Smooth muscle cell (in vitro differentiated cells): Measurements from ENCODE around the gene EDIL3. TPM values are rescaled to one million over a fixed set of nuclear protein-coding genes. Genes with fewer than 3 reads are reported as not detected.

ENCODE experiments used
- DNase-seq: peaks from one replicate; lab custom pipeline; 2025; ENCODE audit not compliant: unreplicated experiment; lab: John Stamatoyannopoulos, UW
- H2AFZ ChIP-seq: fragments of 200-600 bp; sonication (generic); 2 replicates; pipeline ENCODE4 v1.6.0; 2016; ENCODE audit warnings: antibody characterized with exemption, low read depth, mild to moderate bottlenecking
- H3F3A ChIP-seq: fragments of 200-600 bp; sonication (generic); 2 replicates; pipeline ENCODE4 v1.6.0; 2017; ENCODE audit warnings: antibody characterized with exemption, low read depth
- H3K27ac ChIP-seq: fragments of 200-600 bp; sonication (generic); 2 replicates; pipeline ENCODE4 v1.5.1; 2016; ENCODE audit warnings: low read depth, mild to moderate bottlenecking
- H3K27me3 ChIP-seq: fragments of 200-600 bp; sonication (generic); 2 replicates; pipeline ENCODE4 v1.6.1; 2016; ENCODE audit warnings: low read depth, mild to moderate bottlenecking
- H3K36me3 ChIP-seq: fragments of 200-600 bp; sonication (generic); 2 replicates; pipeline ENCODE4 v1.5.1; 2016; ENCODE audit warnings: low read depth
- H3K4me1 ChIP-seq: fragments of 200-600 bp; sonication (generic); 2 replicates; pipeline ENCODE4 v1.5.1; 2016; ENCODE audit warnings: low read depth
- H3K4me2 ChIP-seq: fragments of 200-600 bp; sonication (generic); 2 replicates; pipeline ENCODE4 v1.6.0; 2016; ENCODE audit warnings: mild to moderate bottlenecking
- H3K4me3 ChIP-seq: fragments of 200-600 bp; sonication (generic); 2 replicates; pipeline ENCODE4 v1.5.1; 2016; ENCODE audit warnings: mild to moderate bottlenecking
- H3K79me2 ChIP-seq: fragments of 200-600 bp; sonication (generic); 2 replicates; pipeline ENCODE4 v1.6.0; 2016; ENCODE audit warnings: low read depth, mild to moderate bottlenecking
- H3K9ac ChIP-seq: fragments of 200-600 bp; sonication (generic); 2 replicates; pipeline ENCODE4 v1.6.0; 2016; ENCODE audit warnings: low read depth
- H3K9me3 ChIP-seq: fragments of 200-600 bp; sonication (generic); replicated peaks from 2 replicates; pipeline ENCODE4 v1.5.1; 2016; ENCODE audit warnings: low read depth
- H4K20me1 ChIP-seq: fragments of 200-600 bp; sonication (generic); 2 replicates; pipeline ENCODE4 v1.6.0; 2016; ENCODE audit warnings: low read depth
- WGBS: methylation state at CpG from one replicate; pipeline ENCODE4 v1.1.7; 2016; ENCODE audit warnings: low lambda C conversion rate; 5-methylcytosine and 5-hydroxymethylcytosine counted together
- polyA plus RNA-seq: library from polyadenylated mRNA; unstranded; fragments of >200 nt; fragmentation: Nextera tagmentation; extraction: Ambion mirVana; gene quantifications from 2 replicates; pipeline ENCODE4 v1.2.1, GENCODE V29; 2016
- total RNA-seq: library from RNA; depleted of rRNA; stranded (reverse); fragments of >200 nt; gene quantifications from 2 replicates; pipeline ENCODE4 v1.2.3, GENCODE V29; 2014
- TF ChIP-seq, protein P1 (sequence below): fragments of 200-600 bp; sonication (generic); IDR thresholded peaks from 2 replicates; pipeline ENCODE4 v1.5.1; 2017; ENCODE audit warnings: borderline replicate concordance, mild to moderate bottlenecking, antibody characterized with exemption; ENCODE audit not compliant: insufficient read depth, poor library complexity, severe bottlenecking

The EDIL3 gene
- total and polyA plus RNA-seq, 2 experiments from 2014 or later, result 98.4 to 119 TPM

DNA sequence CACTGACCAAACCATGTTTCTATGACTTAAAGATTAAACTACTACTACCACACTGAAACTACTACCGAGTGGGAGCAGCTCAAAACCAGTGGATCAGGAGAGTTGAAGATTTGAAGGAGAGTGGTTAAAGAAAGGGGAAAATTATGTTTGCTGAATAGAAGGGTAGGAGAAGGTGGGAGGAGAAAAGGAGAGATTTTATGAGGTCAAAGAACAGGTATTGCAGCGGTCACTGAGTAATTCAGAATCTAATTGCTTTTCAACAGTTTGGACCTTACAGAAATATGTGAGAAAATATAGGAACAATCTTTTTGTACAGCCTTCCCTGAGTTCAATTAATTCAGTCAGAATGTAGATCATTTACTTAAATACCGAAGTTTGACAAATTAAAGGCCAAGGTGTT lies 24.6 kb downstream of the EDIL3 start:
- H2AFZ ChIP-seq, result no peak overlapping the region
- H3K79me2 ChIP-seq, result peaks cover 30% of the 10 kb centered on the region
- no peaks in the 10 kb centered on the region for H3K27me3 ChIP-seq
- DNase-seq, result no peak
- no peaks in the 10 kb centered on the region for H3K9me3 ChIP-seq
- no peak overlapping the region for H3K9ac ChIP-seq
- 92% methylated on average over 3 of the region's 3 CpGs for WGBS
- TF ChIP-seq, protein P1, sequence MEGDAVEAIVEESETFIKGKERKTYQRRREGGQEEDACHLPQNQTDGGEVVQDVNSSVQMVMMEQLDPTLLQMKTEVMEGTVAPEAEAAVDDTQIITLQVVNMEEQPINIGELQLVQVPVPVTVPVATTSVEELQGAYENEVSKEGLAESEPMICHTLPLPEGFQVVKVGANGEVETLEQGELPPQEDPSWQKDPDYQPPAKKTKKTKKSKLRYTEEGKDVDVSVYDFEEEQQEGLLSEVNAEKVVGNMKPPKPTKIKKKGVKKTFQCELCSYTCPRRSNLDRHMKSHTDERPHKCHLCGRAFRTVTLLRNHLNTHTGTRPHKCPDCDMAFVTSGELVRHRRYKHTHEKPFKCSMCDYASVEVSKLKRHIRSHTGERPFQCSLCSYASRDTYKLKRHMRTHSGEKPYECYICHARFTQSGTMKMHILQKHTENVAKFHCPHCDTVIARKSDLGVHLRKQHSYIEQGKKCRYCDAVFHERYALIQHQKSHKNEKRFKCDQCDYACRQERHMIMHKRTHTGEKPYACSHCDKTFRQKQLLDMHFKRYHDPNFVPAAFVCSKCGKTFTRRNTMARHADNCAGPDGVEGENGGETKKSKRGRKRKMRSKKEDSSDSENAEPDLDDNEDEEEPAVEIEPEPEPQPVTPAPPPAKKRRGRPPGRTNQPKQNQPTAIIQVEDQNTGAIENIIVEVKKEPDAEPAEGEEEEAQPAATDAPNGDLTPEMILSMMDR, result no peak
- H3F3A ChIP-seq, result no peaks in the 10 kb centered on the region
- no peak overlapping the region for H3K27ac ChIP-seq
- no peaks in the 10 kb centered on the region for H3K36me3 ChIP-seq
- H3K4me3 ChIP-seq, result no peak overlapping the region
- H4K20me1 ChIP-seq, result no peaks in the 10 kb centered on the region
- H3K4me1 ChIP-seq, result no peaks in the 10 kb centered on the region
- no peak overlapping the region for H3K4me2 ChIP-seq

DNA sequence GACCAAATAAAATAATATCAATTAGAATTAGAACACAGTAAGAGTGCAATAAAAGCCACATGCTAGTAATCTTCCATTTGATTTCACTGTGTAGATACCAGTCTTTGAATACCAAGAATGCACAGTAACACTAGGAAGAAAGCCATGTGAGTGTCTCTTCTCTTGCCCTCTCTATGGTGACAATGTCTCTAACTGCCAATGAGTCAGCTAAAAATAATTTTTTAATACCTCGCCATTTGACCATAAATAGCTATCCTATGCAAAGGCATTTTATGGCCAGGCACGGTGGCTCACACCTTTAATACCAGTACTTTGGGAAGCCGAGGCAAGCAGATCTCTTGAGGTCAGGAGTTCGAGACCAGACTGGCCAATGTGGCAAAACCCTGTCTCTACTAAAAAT lies 30.6 kb downstream of the EDIL3 start:
- Histone ChIP-seq H3K4me3 (no peak overlapping the region), H3K9ac (no peak overlapping the region), H3K27ac (no peak overlapping the region), H2AFZ (no peak overlapping the region), H4K20me1 (peaks cover 12% of the 10 kb centered on the region), H3K36me3 (no peaks in the 10 kb centered on the region), H3K27me3 (no peaks in the 10 kb centered on the region), H3K4me1 (no peaks in the 10 kb centered on the region), H3K79me2 (peaks cover 23% of the 10 kb centered on the region), H3F3A (no peaks in the 10 kb centered on the region), H3K4me2 (no peak overlapping the region), H3K9me3 (no peaks in the 10 kb centered on the region)
- DNase-seq, result no peak
- WGBS, result 65% methylated on average over 4 of the region's 4 CpGs
- TF ChIP-seq, protein P1, result no peak

DNA sequence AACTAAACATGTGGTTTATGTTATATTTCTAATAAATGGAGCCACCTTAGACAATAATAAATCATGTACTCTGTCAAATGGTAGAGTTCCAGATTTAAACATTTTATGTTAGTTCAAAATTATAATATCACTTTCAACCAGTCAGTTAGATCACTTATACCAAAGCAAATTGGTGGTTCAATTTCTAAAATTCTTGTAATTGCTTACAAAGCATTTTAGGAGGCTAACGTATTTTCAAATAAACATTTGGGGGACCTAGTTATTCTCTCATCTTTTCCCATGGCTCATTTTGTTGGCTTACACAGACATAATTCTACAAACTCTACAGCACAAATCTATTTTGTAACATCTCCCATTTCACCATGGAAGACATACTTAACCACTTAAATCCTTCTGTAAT lies 39.9 kb downstream of the EDIL3 start:
- no peak overlapping the region for H3K9ac ChIP-seq
- DNase-seq, result no peak
- TF ChIP-seq, protein P1, result no peak
- H3F3A ChIP-seq, result no peaks in the 10 kb centered on the region
- no peaks in the 10 kb centered on the region for H3K4me1 ChIP-seq
- no peak overlapping the region for H3K27ac ChIP-seq
- H3K4me2 ChIP-seq, result no peak overlapping the region
- peaks cover 12% of the 10 kb centered on the region for H4K20me1 ChIP-seq
- H3K27me3 ChIP-seq, result no peaks in the 10 kb centered on the region
- 85% methylated on average over 1 of the region's 1 CpG for WGBS
- no peak overlapping the region for H2AFZ ChIP-seq
- H3K79me2 ChIP-seq, result peaks cover 21% of the 10 kb centered on the region
- no peaks in the 10 kb centered on the region for H3K9me3 ChIP-seq
- no peaks in the 10 kb centered on the region for H3K36me3 ChIP-seq
- no peak overlapping the region for H3K4me3 ChIP-seq

DNA sequence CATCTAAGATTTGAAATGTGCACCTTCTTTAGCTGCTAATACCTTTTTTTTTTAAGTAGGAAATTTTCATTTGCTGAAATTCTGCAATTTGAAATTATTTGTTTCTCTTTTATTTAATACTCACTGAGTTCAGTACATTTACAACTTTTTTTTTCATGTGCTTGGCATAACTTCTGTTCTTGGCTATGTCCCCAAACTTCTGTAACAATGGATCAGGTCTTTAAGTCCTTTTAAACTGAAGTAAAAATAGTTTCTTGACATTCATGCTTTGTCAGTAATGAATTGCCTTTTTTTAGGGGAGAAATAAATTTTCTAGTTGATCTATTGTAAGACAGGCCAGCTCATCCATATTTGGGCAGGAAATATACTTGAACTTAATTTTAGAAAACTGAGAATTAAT lies 41.5 kb downstream of the EDIL3 start:
- no peak for DNase-seq
- H3K36me3 ChIP-seq, result no peaks in the 10 kb centered on the region
- H2AFZ ChIP-seq, result no peak overlapping the region
- H3K4me2 ChIP-seq, result no peak overlapping the region
- H3F3A ChIP-seq, result no peaks in the 10 kb centered on the region
- no peak overlapping the region for H3K4me3 ChIP-seq
- no peaks in the 10 kb centered on the region for H3K4me1 ChIP-seq
- TF ChIP-seq, protein P1, result no peak
- peaks cover 15% of the 10 kb centered on the region for H3K79me2 ChIP-seq
- H4K20me1 ChIP-seq, result peaks cover 10% of the 10 kb centered on the region
- no peak overlapping the region for H3K9ac ChIP-seq
- no peaks in the 10 kb centered on the region for H3K9me3 ChIP-seq
- H3K27me3 ChIP-seq, result no peaks in the 10 kb centered on the region
- H3K27ac ChIP-seq, result no peak overlapping the region
